ENCODE data around the gene RDX.
"Not testable (repeated sequence)": the region's sequence is repeated elsewhere in the genome, so short reads cannot be mapped to it uniquely, and the experiment has no call there.

RDX gene

GRCh38 chr11:110311783-110312579, 15.6 kb upstream of the RDX start:
- no peak for TF ChIP-seq CTBP1 (IDR thresholded peaks at IDR 0.05; ENCODE audit: borderline replicate concordance)
- no peak for DNase-seq (ENCODE audit: extremely low spot score)
- CTCF ChIA-PET = no interaction called here
- POLR2A ChIA-PET = no interaction called here

- CTCF ChIA-PET = no interaction called here
- no peak for TF ChIP-seq FOXA1 (IDR thresholded peaks at IDR 0.05)
- no peak for TF ChIP-seq FOXM1 (IDR thresholded peaks at IDR 0.05; ENCODE audit: borderline replicate concordance)
- no peak for TF ChIP-seq HDGF (IDR thresholded peaks at IDR 0.05; ENCODE audit: borderline replicate concordance)
- TF ChIP-seq NFRKB (IDR thresholded peaks at IDR 0.05) = no peak
- TF ChIP-seq LEF1 (IDR thresholded peaks at IDR 0.05; ENCODE audit: borderline replicate concordance) = no peak
- TF ChIP-seq SUZ12 (IDR thresholded peaks at IDR 0.05) = no peak
- TF ChIP-seq FOXK2 (IDR thresholded peaks at IDR 0.05) = no peak
- no peak for TF ChIP-seq SP1 (IDR thresholded peaks at IDR 0.05)
- TF ChIP-seq BHLHE40 (IDR thresholded peaks at IDR 0.05; ENCODE audit: borderline replicate concordance) = no peak
- TF ChIP-seq CTBP1 (IDR thresholded peaks at IDR 0.05; ENCODE audit: borderline replicate concordance) = no peak
- no peak for TF ChIP-seq L3MBTL2 (conservative IDR thresholded peaks at IDR 0.05)
- no peak for TF ChIP-seq ARNT (IDR thresholded peaks at IDR 0.05)
- TF ChIP-seq TARDBP (IDR thresholded peaks at IDR 0.05) = no peak
- TF ChIP-seq PKNOX1 (IDR thresholded peaks at IDR 0.05) = no peak
- no peak for TF ChIP-seq ZNF384 (IDR thresholded peaks at IDR 0.05)
- TF ChIP-seq ELF4 (IDR thresholded peaks at IDR 0.05) = no peak
- DNase-seq (ENCODE audit: extremely low spot score) = no peak
- POLR2A ChIA-PET = no interaction called here
Measured at GRCh38 chr11:110308071-110308470, 11.7 kb upstream of the RDX start.

- CTCF ChIA-PET; DNase-seq (ENCODE audit: extremely low spot score): not testable (repeated sequence)
- POLR2A ChIA-PET = interaction anchor here (0.8 to 1.5 kb wide), 2 partner anchors 9 to 57 kb away, joined by 3 to 5 read pairs; partner anchors contain the start of gene RDX
Measured at GRCh38 chr11:110306019-110306388, 9.6 kb upstream of the RDX start.

- CTCF ChIA-PET = no interaction called here
Measured at GRCh38 chr11:110305169-110306018, 9.0 kb upstream of the RDX start.

GRCh38 chr11:110303414-110303826, 7.0 kb upstream of the RDX start:
- no peak for TF ChIP-seq ZNF384 (IDR thresholded peaks at IDR 0.05)
- no peak for TF ChIP-seq PKNOX1 (IDR thresholded peaks at IDR 0.05)
- no peak for TF ChIP-seq HDGF (IDR thresholded peaks at IDR 0.05; ENCODE audit: borderline replicate concordance)
- TF ChIP-seq FOXA1 (IDR thresholded peaks at IDR 0.05) = no peak
- TF ChIP-seq SUZ12 (IDR thresholded peaks at IDR 0.05) = no peak
- TF ChIP-seq NFRKB (IDR thresholded peaks at IDR 0.05) = no peak
- DNase-seq (ENCODE audit: extremely low spot score) = no peak
- ChIA-PET CTCF (interaction anchor here (0.6 kb wide), 1 partner anchor 17 kb away, joined by 3 read pairs; no protein-coding TSS in a partner anchor), POLR2A (no interaction called here)

More at GRCh38 chr11:110305169-110306018, 9.0 kb upstream of the RDX start:
- no peak for DNase-seq (ENCODE audit: extremely low spot score)
- TF ChIP-seq TARDBP (IDR thresholded peaks at IDR 0.05) (no peak), HDGF (IDR thresholded peaks at IDR 0.05; ENCODE audit: borderline replicate concordance) (no peak), NFRKB (IDR thresholded peaks at IDR 0.05) (no peak), PKNOX1 (IDR thresholded peaks at IDR 0.05) (peak; percentile 26; the same call in 1 of the 2 replicates), FOXA1 (IDR thresholded peaks at IDR 0.05) (no peak), L3MBTL2 (conservative IDR thresholded peaks at IDR 0.05) (no peak), ARNT (IDR thresholded peaks at IDR 0.05) (no peak), ELF4 (IDR thresholded peaks at IDR 0.05) (no peak)
- POLR2A ChIA-PET = interaction anchor here (0.8 to 1.5 kb wide), 2 partner anchors 9 to 57 kb away, joined by 3 to 5 read pairs; partner anchors contain the start of gene RDX

- CTCF ChIA-PET = interaction anchor here (0.8 kb wide), 1 partner anchor 61 kb away, joined by 3 read pairs; no protein-coding TSS in a partner anchor
- no peak for DNase-seq (ENCODE audit: extremely low spot score)
- TF ChIP-seq L3MBTL2 (conservative IDR thresholded peaks at IDR 0.05) (no peak), ELF4 (IDR thresholded peaks at IDR 0.05) (no peak), PKNOX1 (IDR thresholded peaks at IDR 0.05) (no peak), FOXA1 (IDR thresholded peaks at IDR 0.05) (no peak), FOXM1 (IDR thresholded peaks at IDR 0.05; ENCODE audit: borderline replicate concordance) (no peak), FOXK2 (IDR thresholded peaks at IDR 0.05) (no peak), SUZ12 (IDR thresholded peaks at IDR 0.05) (no peak), LEF1 (IDR thresholded peaks at IDR 0.05; ENCODE audit: borderline replicate concordance) (no peak), TARDBP (IDR thresholded peaks at IDR 0.05) (no peak), HDGF (IDR thresholded peaks at IDR 0.05; ENCODE audit: borderline replicate concordance) (no peak), ZNF384 (IDR thresholded peaks at IDR 0.05) (no peak), BHLHE40 (IDR thresholded peaks at IDR 0.05; ENCODE audit: borderline replicate concordance) (no peak), ARNT (IDR thresholded peaks at IDR 0.05) (no peak), CTBP1 (IDR thresholded peaks at IDR 0.05; ENCODE audit: borderline replicate concordance) (no peak), NFRKB (IDR thresholded peaks at IDR 0.05) (no peak)
- POLR2A ChIA-PET = no interaction called here
Measured at GRCh38 chr11:110301577-110301976, 5.2 kb upstream of the RDX start.
